H9 (cell line): ENCODE results near the gene DLX6. TPM values are rescaled to one million over a fixed set of nuclear protein-coding genes. Genes with fewer than 3 reads are reported as not detected.

Experiments used
- DNase-seq: peaks from one replicate; pipeline ENCODE4 v3.0.0-alpha.2; 2017
- H2AFZ ChIP-seq: one replicate; pipeline ENCODE4 v1.6.1; 2013; ENCODE audit warnings: mild to moderate bottlenecking, low read length, control low read depth, moderate library complexity
- H2AK5ac ChIP-seq: 2 replicates; pipeline ENCODE4 v1.6.1; 2013; ENCODE audit warnings: low read length, control low read depth, mixed read lengths; ENCODE audit not compliant: insufficient read length
- H2BK120ac ChIP-seq: one replicate; pipeline ENCODE4 v1.6.1; 2013; ENCODE audit warnings: low read depth, mild to moderate bottlenecking, low read length, control low read depth, inconsistent platforms; ENCODE audit not compliant: poor library complexity, severe bottlenecking
- H2BK12ac ChIP-seq: 2 replicates; pipeline ENCODE4 v1.6.1; 2013; ENCODE audit warnings: low read length, control low read depth, mixed read lengths, low read depth; ENCODE audit not compliant: insufficient read length
- H2BK15ac ChIP-seq: 2 replicates; pipeline ENCODE4 v1.6.1; 2013; ENCODE audit warnings: low read depth, low read length, control low read depth
- H2BK20ac ChIP-seq: one replicate; pipeline ENCODE4 v1.6.1; 2013; ENCODE audit warnings: low read depth, mild to moderate bottlenecking, low read length, control low read depth, inconsistent platforms; ENCODE audit not compliant: poor library complexity, severe bottlenecking
- H2BK5ac ChIP-seq: 2 replicates; pipeline ENCODE4 v1.6.1; 2013; ENCODE audit warnings: low read length, control low read depth, mixed read lengths; ENCODE audit not compliant: insufficient read length
- H3K14ac ChIP-seq: 2 replicates; pipeline ENCODE4 v1.6.1; 2013; ENCODE audit warnings: low read length, control low read depth; ENCODE audit not compliant: insufficient read depth
- H3K18ac ChIP-seq: 2 replicates; pipeline ENCODE4 v1.6.1; 2013; ENCODE audit warnings: low read depth, mild to moderate bottlenecking, mixed read lengths, low read length, control low read depth; ENCODE audit not compliant: insufficient read length
- H3K23ac ChIP-seq: 2 replicates; pipeline ENCODE4 v1.6.1; 2013; ENCODE audit warnings: low read length, control low read depth, mixed read lengths, low read depth; ENCODE audit not compliant: insufficient read length
- H3K23me2 ChIP-seq: 2 replicates; pipeline ENCODE4 v1.6.1; 2013; ENCODE audit warnings: low read depth, mild to moderate bottlenecking, mixed read lengths, low read length, control low read depth; ENCODE audit not compliant: insufficient read length, poor library complexity, severe bottlenecking
- H3K27ac ChIP-seq: 2 replicates; pipeline ENCODE4 v1.5.1; 2013; ENCODE audit warnings: low read length, control low read depth, mixed read lengths, low read depth; ENCODE audit not compliant: insufficient read length
- H3K27me3 ChIP-seq: 2 replicates; pipeline ENCODE4 v1.6.1; 2013; ENCODE audit warnings: low read length, control low read depth, inconsistent platforms; ENCODE audit not compliant: insufficient read depth
- H3K4ac ChIP-seq: 2 replicates; pipeline ENCODE4 v1.6.1; 2013; ENCODE audit warnings: low read depth, mild to moderate bottlenecking, control low read depth, inconsistent platforms, low read length, moderate library complexity
- H3K4me1 ChIP-seq: 2 replicates; pipeline ENCODE4 v1.6.1; 2013; ENCODE audit warnings: low read length, control low read depth, inconsistent platforms; ENCODE audit not compliant: insufficient read depth
- H3K4me2 ChIP-seq: 2 replicates; pipeline ENCODE4 v1.6.1; 2013; ENCODE audit warnings: low read length, control low read depth, mixed read lengths; ENCODE audit not compliant: insufficient read length, insufficient read depth
- H3K56ac ChIP-seq: 2 replicates; pipeline ENCODE4 v1.6.1; 2013; ENCODE audit warnings: low read depth, mild to moderate bottlenecking, mixed read lengths, low read length, control low read depth; ENCODE audit not compliant: insufficient read length
- H3K79me1 ChIP-seq: 2 replicates; pipeline ENCODE4 v1.6.1; 2013; ENCODE audit warnings: low read depth, mild to moderate bottlenecking, moderate library complexity, low read length, control low read depth, inconsistent platforms; ENCODE audit not compliant: insufficient read depth, poor library complexity, severe bottlenecking
- H3K79me2 ChIP-seq: 2 replicates; pipeline ENCODE4 v1.6.1; 2013; ENCODE audit warnings: low read length, control low read depth, inconsistent platforms; ENCODE audit not compliant: insufficient read depth
- H3K9ac ChIP-seq: 2 replicates; pipeline ENCODE4 v1.6.1; 2013; ENCODE audit warnings: low read length, control low read depth, mixed read lengths; ENCODE audit not compliant: insufficient read length; ENCODE audit errors: extremely low read depth
- H3K9me3 ChIP-seq: one replicate; pipeline ENCODE4 v1.6.1; 2013; ENCODE audit warnings: low read depth, low read length, inconsistent platforms; ENCODE audit not compliant: control insufficient read depth
- H3T11ph ChIP-seq: one replicate; pipeline ENCODE4 v1.6.1; 2013; ENCODE audit warnings: mild to moderate bottlenecking, low read length, control low read depth, inconsistent platforms
- H4K20me1 ChIP-seq: one replicate; pipeline ENCODE4 v1.6.1; 2013; ENCODE audit not compliant: control insufficient read depth, insufficient read length, insufficient read depth
- H4K5ac ChIP-seq: 2 replicates; pipeline ENCODE4 v1.6.1; 2013; ENCODE audit warnings: low read depth, mild to moderate bottlenecking, mixed read lengths, low read length, control low read depth; ENCODE audit not compliant: insufficient read length
- H4K8ac ChIP-seq: replicated peaks from 2 replicates; pipeline ENCODE4 v1.6.1; 2013; ENCODE audit warnings: low read length, control low read depth, mixed read lengths, low read depth; ENCODE audit not compliant: insufficient read length
- H4K91ac ChIP-seq: 2 replicates; pipeline ENCODE4 v1.6.1; 2013; ENCODE audit warnings: low read depth, mild to moderate bottlenecking, moderate library complexity, mixed read lengths, low read length, control low read depth; ENCODE audit not compliant: insufficient read length
- H3K27ac Mint-ChIP-seq, 3 experiments: 2 replicates in 2 of 3; 3 replicates in 1 of 3; pipeline ENCODE4 v1.8.0; 2020 to 2021; ENCODE audit warnings: mixed read lengths in 3 of 3, mild to moderate bottlenecking in 1 of 3, moderate library complexity in 1 of 3
- H3K27me3 Mint-ChIP-seq: 2 replicates; pipeline ENCODE4 v1.8.0; 2021; ENCODE audit warnings: low read depth, mild to moderate bottlenecking, moderate library complexity, mixed read lengths
- H3K36me3 Mint-ChIP-seq, 3 experiments: 2 replicates in 2 of 3; 3 replicates in 1 of 3; pipeline ENCODE4 v1.8.0; 2020 to 2021; ENCODE audit warnings: low read depth in 3 of 3, mixed read lengths in 3 of 3; ENCODE audit not compliant: insufficient read depth in 1 of 3
- H3K4me1 Mint-ChIP-seq, 2 experiments: 2 replicates each; pipeline ENCODE4 v1.8.0; 2020; ENCODE audit warnings: mixed read lengths in 2 of 2
- H3K4me3 Mint-ChIP-seq, 2 experiments: 2 replicates in 1 of 2; 3 replicates in 1 of 2; pipeline ENCODE4 v1.8.0; 2020 to 2021; ENCODE audit warnings: mild to moderate bottlenecking in 2 of 2, mixed read lengths in 2 of 2, moderate library complexity in 1 of 2
- H3K9me3 Mint-ChIP-seq, 2 experiments: 2 replicates in 1 of 2; 3 replicates in 1 of 2; pipeline ENCODE4 v1.8.0; 2020; ENCODE audit warnings: mild to moderate bottlenecking in 2 of 2, mixed read lengths in 2 of 2, moderate library complexity in 1 of 2
- WGBS: extraction: QIAGEN DNeasy Blood & Tissue Kit; methylation state at CpG from one replicate; pipeline ENCODE4 v1.1.7; 2013; ENCODE audit warnings: missing lambda C conversion rate, low lambda C conversion rate, mixed read lengths; ENCODE audit not compliant: insufficient read length; ENCODE audit errors: extremely low coverage; 5-methylcytosine and 5-hydroxymethylcytosine counted together
- total RNA-seq: library from RNA; stranded (reverse); gene quantifications from 2 replicates; pipeline ENCODE4 v1.2.1, GENCODE V29; 2021
- TF ChIP-seq, protein P1 (sequence below): fragments of 200-600 bp; sonication (generic); conservative IDR thresholded peaks from 3 replicates; pipeline ENCODE4 v1.8.0; 2021; ENCODE audit warnings: antibody characterized with exemption, mild to moderate bottlenecking

Gene DLX6
- total RNA-seq, 1 experiment from 2014 or later = 0.24 TPM

GRCh38 chr7:96968981-96969380 is 36.4 kb upstream of the DLX6 start:
- Histone ChIP-seq H2BK15ac (no peak overlapping the region), H3T11ph (no peak overlapping the region), H3K79me1 (no peaks in the 10 kb centered on the region), H4K5ac (no peak overlapping the region), H3K27me3 (no peaks in the 10 kb centered on the region), H3K4ac (no peak overlapping the region), H3K79me2 (no peaks in the 10 kb centered on the region), H4K91ac (no peak overlapping the region), H3K23ac (no peak overlapping the region), H3K18ac (no peak overlapping the region), H3K9ac (no peak overlapping the region), H3K9me3 (no peaks in the 10 kb centered on the region), H2BK5ac (no peak overlapping the region), H2BK20ac (no peak overlapping the region), H4K20me1 (no peaks in the 10 kb centered on the region), H3K27ac (no peak overlapping the region), H3K4me2 (no peak overlapping the region), H3K56ac (no peak overlapping the region), H4K8ac (no peak overlapping the region), H2AFZ (no peak overlapping the region), H3K4me1 (no peaks in the 10 kb centered on the region), H2AK5ac (no peak overlapping the region), H2BK12ac (no peak overlapping the region), H3K14ac (no peak overlapping the region), H2BK120ac (no peak overlapping the region), H3K23me2 (no peaks in the 10 kb centered on the region)
- Mint-ChIP-seq H3K9me3 (no peaks in the 10 kb centered on the region), H3K36me3 (no peaks in the 10 kb centered on the region), H3K4me1 (no peaks in the 10 kb centered on the region), H3K4me3 (no peak overlapping the region), H3K27ac (no peak overlapping the region), H3K27me3 (peaks cover 80% of the 10 kb centered on the region)
- DNase-seq = no peak
- no CpG with 5 or more reads among the region's 2 CpGs for WGBS
- TF ChIP-seq, protein P1, sequence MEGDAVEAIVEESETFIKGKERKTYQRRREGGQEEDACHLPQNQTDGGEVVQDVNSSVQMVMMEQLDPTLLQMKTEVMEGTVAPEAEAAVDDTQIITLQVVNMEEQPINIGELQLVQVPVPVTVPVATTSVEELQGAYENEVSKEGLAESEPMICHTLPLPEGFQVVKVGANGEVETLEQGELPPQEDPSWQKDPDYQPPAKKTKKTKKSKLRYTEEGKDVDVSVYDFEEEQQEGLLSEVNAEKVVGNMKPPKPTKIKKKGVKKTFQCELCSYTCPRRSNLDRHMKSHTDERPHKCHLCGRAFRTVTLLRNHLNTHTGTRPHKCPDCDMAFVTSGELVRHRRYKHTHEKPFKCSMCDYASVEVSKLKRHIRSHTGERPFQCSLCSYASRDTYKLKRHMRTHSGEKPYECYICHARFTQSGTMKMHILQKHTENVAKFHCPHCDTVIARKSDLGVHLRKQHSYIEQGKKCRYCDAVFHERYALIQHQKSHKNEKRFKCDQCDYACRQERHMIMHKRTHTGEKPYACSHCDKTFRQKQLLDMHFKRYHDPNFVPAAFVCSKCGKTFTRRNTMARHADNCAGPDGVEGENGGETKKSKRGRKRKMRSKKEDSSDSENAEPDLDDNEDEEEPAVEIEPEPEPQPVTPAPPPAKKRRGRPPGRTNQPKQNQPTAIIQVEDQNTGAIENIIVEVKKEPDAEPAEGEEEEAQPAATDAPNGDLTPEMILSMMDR = no peak
